Measurements from ENCODE around the gene HIPK2.

Gene HIPK2

DNA sequence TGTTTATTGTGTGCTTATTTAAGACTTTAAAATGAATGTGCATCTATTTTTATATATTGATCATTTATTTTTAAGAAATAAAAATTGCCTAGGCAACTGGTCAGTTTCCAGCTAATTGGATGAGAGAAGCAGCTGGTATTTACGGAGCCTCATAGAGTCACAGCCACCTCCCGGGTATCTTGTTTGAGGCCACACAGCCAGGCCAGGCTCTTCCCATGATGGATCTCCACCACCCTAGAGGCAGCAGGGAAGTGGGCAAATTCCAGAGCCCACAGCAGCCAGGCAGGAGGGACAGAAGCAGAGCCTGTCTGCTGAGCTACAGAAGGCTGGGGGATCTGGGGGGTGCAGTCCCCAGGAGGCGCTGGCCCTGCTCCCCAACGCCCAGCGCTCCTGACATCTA is 192.8 kb downstream of the HIPK2 start:
- no peak for DNase-seq

DNA sequence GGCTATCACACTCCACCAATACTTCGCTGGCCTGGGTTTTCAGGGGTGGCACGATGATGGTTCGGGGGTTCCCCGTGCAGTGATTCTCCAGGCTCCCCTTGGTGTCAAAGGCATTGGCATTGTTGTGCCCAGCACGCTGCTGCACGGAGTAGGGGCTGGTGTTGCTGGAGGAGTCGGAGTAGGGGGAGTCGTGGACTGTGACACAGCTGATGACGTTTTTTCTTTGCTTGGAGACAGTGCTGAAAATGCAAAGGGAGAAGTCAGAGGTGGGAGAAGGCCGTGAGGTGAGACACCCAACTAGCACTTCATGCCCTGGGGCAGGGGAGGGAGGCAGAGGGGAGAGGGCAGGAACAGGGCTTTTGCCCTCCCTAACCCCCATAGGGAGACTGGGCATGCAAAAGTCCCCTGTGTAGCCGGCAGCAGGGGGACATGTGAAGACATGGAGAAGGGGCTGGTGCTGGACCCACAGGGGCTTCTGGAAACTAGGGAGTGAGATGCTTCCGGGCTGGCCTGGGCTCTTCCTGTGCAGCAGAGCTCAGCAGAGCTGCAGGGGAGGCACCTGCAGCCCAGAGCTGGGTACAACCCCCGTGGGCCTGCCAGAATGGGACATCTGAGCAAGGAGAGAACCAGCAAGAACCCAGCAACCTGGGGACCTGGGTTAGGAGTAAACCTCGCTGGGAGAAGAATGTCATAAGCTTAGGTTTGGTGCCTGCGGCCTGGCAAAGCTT is 193.8 kb downstream of the HIPK2 start:
- DNase-seq: no peak

DNA sequence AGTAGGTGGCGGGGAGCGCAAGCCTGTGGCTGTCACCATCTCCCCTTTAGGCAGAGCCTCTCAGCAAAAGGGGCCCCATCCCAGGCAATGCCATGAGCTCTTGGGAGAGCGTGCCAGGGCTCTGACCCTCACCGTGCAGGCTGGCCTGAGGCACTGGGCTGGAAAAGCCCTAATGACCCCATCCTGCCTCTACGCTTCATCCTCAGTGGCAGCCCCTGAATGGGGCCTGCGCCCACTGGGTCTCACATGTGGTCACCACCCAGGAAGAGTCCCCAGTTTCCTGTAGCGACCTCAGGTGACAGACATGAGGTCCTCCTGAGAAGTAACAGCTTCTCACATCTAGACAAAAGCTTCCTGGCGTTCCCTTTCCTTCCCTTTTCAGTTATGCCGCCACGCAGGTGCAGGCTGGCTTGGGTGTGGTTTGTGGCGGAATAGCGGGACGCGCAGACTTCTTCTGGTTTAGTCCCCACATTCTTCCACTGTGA is 195.1 kb downstream of the HIPK2 start:
- no peak for DNase-seq

DNA sequence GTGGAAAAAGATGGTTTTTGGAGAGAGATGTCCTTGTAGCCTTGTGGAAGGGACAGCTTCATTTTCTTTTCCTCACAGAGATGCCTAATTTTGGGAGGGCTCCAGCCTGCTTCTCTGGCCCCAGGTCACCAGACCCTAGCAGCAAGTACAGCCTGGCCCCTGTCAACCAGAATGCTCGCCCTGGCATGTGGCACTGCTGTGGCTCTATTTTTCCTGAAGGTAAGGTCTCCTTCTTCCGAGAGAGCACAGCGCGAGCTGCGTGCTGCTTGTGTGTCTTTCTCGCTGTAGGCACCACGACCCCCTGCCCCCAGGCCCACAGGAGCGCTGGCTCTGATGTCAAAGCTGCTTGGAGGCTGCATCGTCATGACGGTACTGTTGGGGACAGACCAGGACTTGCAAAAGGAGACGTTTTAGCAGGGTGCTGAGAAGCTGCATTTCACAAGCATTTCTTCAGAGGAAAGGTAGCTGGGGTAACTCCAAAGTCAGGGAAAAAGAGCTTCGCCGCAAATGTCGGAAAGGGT is 195.6 kb downstream of the HIPK2 start:
- no peak for DNase-seq

DNA sequence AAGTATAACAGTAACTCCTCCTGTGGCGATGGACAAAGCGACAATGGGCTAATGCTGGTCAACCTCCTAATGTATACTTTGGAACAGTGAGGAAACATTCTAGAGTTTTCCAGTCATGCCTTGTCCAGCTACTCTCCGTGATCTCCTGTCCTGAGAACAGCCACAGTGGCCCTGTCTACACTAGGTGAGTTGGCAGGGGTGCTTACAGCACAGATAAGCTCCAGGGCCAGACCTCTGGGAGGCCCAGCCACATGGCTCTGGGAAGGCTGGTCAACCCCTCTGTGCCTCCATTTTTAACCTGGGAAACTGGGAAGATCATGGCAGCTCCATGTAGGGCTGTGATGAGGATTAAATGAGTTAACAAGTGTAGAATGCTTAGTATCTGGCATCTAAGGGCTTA is 197.4 kb downstream of the HIPK2 start:
- no peak for DNase-seq

DNA sequence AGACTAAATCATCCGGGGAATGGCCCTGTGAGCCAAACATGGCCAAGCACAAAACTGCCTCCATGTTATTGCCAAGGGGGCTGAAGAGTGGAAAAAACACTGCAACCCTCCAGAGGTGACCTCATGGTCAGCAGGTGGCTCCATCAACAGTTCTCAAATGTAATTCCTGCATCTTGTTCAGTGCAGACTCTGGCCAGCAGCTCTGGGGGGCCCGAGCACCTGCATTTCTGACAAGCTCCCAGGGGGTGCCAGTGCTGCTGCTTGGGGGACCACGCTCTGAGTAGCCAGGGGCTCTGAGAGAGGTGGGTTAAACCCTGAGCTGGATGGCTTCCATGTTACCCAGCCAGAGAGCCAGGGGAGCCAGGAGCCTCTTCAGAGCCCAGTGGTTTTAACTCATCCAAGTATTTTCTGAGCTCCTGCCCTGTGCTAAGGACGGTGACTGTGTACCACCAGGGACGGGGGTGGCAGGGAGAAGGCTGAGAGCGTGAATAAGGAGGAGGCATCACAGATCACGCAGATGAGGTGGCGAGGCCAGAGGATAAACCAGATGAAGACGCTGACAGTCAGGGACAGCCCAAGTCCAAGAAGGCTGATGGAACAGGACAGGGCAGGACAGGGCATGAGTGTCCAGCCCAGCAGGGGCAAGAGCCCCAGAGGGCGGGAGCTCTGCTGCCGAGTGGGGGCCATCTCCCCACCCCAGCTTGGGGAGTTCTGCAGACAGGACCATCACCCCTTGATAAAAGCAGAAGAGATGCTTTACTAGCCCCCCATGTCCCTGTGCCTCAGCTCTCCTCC is 201.4 kb downstream of the HIPK2 start:
- no peak for DNase-seq

DNA sequence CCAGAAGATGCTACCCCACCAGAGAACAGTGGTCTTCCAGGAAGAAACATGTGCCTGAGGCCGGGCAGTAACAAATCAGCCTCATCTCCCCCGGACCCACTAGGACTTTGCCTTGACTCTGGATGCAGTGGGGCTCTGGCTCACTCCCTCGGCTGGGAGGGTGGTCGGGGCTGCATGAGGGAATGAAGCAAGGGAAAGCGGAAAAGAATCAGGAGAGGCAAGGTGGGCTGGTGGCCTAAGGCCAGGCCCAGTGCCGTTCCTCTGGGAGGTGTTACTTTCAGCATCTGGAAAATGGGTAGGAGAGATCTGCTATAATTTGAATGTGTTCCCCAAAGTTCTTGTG is 202.5 kb downstream of the HIPK2 start:
- DNase-seq: no peak

DNA sequence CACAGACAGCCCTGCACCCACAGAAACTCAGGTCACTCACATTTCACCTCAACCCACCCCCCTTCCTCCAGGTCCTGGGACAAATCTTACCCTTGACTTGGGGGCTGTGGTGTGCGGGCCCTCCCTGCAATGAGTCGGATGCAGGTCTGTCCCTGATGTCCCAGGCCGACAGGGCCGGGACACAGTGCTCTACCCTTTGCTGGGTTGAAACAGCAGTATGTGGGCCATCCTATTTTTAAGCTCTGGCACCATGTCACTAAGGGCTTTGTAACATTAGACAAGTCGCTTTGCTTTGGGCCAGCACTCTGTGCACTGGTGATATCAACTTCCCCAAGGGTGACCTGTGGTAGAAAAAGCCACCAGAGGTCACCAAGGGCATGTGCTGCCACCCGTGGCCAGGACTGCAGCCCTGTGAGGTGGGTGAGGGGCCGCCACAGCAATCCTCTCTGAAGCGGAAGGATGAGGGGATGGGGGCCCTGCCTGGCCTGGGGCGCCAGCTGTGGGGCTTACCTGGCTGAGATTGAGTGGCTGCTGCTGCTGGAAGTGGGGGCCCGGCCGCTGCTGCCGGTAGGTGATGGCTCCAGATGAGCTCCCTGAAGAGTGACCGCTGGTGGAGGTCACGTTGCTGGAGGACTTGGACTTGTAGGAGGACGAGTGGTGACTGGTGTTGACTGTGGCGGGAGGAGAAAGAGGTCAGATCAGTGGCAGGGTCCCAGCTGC is 203.0 kb downstream of the HIPK2 start:
- DNase-seq: no peak

DNA sequence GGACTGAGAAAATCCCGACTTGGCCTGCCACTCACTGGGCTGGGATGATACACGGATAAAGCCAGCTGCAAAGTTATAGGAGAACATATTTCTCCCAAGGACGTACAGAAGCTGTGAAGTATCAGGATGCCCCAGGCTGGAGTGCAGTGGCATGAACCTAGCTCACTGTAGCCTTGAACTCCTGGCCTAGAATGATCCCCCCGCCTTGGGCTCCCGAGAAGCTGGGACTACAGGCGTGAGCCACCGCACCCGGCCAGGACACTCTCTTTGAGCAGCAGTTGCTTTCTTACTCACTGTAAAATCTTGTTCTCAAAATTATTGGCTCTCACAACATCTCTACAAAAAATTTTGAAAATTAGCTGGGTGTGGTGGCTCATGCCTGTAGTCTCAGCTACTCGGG is 203.9 kb downstream of the HIPK2 start:
- DNase-seq: no peak

DNA sequence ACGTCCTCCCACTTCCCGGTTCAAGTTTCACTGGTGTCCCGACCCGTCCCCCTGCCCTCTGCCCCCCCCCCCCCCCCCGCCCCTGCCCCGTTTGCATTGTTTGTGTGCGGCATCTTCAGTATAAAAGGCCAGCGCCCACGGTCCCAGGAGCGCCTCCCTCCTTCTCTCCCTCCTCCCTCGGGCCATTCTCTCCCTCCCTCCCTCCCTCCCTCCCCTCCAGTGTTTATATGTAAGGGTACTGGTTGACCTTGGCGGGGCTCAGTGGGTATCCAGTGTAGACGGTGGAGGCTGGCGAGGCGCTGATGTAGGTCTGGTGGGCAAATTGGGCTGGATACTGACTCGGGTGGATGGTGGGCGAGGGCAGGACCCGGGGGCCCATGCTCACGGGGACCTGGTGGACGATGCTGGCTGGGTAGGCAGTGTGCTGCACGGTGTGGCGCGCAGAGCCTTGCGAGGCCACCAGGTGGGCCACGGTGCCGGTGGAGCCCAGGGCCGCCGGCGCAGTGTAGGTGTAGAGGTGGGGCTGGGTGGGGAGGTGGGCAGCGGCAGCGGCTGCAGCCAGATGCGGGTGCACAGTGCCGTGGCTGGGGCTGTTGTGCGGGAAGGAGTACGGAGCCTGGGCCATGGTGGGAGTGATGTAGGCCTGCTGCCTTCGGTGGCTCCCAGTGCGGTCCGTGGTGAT is 205.0 kb downstream of the HIPK2 start:
- DNase-seq: no peak

DNA sequence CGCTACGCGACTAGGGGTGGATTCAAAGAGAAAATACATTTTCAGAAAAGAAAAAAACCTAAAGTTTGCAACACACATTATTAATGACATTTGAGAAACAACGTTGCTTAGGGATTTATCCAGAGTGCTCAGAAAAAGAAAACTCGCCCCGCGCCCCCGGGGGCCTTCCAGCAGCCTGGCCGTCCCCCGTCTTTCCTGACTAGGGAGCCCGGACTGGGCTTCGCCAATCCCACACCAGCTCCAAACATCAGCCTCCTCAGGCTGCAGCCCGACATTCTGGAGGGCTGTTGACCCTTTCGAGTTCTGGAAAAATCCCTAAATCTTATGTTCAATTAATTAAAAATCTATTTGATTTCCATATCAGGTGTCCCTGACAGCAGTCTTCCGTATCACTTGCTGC is 205.7 kb downstream of the HIPK2 start:
- no peak for DNase-seq

DNA sequence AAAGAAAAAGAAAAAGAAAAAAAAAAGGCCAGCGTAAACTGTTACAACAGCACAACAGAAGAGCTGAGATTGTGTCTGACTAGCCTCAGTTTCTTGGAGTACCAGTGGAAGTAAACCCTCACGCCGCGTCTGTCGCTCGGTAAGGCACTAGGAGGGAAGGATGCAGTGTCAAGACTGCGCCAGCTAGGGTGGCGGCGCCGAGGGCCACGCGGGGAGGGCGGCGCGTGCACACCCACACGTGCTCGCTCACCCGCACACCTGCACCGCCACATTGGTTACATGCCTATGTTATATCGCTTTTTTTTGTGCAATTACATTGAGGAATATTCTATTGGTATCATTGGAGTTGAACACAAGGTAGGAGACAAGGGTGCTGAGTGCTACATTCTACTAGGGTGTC is 206.1 kb downstream of the HIPK2 start:
- no peak for DNase-seq

DNA sequence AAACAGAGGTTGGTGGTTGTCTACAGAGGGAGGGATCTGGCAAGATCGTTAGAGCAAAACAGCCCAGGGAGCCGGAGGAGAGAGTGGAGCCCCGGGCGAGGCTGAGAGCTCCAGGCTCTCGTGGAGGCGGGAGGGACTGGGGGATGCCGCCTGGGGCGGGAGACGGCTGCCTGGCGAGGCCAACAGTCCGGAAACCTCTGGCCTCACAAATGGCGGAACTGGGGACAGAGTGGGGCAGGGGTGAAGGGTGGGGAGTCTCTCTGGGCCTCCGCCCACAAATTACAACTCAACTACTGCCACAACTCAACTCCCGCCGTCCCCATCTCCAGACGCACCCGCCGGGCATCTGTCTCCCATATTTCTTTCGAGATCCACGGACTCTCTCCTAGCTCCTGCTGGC is 206.6 kb downstream of the HIPK2 start:
- no peak for DNase-seq

DNA sequence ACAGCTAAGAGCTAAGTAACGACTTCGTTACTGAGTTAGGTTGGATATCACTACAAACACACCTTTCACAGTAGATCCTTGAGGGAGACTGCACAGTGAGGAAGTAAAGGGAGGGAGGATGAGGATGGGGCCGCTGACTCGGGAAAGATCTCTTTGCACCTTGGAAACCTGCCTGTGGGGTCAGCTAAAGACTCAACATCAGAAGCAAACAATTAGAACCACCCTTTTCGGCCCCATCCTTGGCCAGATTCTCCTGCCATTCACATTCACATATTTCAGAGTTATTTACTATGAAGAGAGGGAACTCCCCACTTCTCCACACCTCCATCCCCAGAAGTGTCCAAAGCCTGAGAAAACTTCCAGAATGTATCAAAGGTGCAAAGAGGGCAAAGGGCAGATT is 207.2 kb downstream of the HIPK2 start:
- DNase-seq: no peak

DNA sequence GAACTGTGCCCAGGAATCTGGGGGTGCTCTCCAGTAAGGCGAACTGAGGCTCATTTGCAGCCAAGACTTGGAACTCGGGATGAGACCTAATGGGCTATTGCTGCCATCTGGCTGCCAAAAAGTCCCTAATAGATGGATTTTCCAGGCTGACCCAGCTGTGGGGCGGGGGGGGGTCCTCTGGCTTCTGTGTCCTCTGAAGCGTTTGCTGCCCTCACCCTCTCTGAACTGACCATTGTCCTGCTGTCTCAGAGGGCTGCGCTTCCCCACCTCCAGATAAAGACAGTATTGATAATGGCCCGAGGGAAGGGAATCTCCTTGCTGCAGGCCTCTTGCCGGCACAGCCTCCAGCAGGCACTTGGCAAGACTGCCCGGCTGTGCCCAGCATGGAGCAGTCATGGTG is 207.7 kb downstream of the HIPK2 start:
- DNase-seq: no peak

DNA sequence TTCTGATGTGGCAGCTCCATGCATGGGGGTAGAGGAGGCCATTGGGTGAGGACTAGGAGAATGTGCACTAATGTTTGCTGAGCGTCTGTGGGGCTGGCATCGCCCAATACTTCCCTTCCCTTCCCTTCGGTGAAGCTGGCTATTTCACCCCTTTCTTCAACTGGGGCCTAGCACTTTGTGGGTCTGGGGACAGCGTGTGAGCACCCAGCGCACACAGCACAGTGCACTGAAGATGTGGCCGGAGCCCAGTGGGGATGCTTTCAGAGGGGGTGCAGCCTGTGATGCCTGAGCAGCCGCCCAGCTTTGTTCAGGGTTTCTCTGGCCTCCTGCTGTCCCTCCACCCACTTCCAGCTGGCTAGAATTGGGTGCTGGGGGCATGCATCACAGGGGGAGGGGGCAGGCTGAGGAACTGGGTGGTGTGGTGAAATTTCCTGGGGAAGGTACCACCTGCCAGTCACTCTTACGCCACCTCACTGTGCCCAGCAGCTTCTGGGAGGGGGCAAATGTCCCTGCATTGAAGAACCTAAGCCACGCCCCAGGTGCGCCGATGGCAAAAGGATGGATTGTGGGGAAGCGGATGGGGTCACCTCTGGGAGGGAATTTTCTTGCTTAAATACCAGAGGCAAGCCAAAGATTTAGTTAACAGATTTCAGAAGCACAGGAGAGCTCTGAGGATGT is 208.8 kb downstream of the HIPK2 start:
- DNase-seq: no peak

DNA sequence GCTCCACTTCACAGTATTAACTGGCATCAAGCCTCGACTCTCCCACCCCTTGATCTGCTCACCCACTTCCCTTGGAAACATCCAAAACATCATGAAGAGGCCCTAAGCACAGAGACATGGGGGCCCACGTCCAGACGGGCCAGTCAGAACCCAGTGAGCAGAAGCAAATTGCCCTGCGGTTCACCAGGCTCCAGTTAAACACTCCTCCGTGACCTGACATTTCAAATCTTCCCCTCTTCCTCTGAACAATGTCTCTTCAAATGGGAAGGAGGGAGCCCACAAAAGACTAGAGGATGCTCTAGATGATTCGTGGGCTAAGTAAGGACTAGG is 209.5 kb downstream of the HIPK2 start:
- no peak for DNase-seq

DNA sequence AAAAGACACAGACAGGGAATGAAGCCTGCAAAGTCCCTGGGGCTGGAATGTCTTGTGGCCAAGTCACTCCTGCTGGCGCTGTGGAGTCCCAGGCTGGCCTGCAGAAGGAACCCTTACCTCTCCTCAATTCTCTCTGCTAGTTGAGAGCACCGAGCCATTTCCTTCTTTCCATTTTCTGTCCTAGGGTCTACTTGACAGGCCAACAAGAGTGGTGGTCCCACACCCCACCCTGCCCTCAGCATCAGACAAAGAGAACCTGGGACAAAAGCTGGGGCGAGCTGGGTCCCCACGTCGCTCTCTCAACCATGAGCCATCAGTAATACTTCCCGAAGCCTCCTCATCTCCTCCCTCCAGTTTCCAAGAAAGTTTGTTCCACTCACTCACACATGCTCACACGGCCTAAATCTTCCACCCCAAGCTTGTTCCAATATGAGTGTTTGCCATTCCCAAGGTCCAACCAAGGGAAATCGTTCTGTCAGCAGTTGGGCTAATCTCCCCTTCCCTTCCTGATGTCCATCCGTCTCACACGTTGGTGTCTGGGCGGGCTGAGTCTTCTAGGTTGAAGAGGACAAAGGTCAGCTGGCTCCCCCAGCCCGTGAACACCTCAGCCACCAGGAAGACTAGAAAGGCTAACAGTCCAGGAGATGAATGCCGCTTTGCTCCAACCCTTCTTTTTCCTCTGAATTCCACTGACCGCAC is 210.0 kb downstream of the HIPK2 start:
- DNase-seq: no peak

DNA sequence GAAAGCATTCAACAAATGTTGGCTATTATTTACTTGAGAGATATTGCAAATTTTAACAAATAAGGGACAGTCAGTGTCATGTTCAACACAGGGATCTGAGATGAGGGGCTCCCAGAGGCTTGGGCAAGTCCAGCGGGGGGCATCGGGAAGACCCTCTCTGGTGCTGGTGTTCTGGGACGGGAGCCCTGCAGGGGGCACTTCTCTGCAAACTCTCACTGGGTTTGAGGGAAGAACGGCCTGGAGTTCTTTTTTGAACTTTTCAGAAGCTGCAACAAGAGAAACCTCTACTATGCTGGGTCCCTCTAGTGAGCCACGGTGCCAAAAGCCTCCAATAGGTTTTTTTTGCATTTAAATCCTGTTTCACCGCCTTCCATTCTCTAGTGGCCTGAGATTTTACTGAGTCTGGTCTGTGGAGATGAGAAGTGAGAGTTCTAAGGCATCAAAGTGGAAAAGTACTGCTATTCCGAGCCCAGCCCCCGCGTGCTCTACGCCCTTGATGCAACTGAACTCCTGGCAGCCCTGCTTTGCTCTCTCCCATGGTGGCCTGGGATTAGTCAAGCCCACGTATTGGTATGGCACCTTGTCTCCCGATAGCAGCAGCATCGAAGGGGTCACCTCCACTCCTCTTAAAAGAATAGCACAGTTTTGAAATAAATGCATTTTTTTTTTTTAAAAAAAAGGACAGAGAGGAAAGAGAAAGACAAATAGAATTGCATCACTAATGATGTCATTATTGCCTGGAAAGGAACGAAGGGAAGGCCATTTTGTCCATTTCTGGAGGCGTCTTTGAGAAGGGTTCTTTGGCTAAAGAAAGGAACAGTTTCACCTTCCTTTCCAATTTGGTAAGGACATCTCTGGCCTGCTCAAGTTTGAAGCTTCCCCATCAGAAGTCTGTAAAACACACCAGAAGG is 210.8 kb downstream of the HIPK2 start:
- DNase-seq: no peak

DNA sequence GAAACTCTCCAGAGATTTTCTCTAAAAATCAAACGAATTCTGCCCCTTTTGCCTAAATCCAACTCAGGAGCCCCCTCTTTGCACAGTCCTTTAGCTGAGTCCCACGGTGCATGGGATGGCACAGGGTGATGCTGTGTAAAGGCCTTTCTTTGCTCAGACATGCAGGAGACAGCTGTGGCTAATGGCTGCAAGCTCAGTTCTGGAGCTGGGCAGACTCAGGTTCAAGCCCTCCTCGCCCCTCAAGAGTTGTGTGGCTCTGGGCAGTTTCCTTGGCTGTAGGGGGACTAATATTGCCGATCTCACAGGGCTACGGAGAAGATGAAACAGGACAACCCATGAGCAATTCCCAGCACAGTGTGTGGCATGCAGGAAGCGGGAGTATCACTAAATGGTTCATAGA is 211.7 kb downstream of the HIPK2 start:
- no peak for DNase-seq

DNA sequence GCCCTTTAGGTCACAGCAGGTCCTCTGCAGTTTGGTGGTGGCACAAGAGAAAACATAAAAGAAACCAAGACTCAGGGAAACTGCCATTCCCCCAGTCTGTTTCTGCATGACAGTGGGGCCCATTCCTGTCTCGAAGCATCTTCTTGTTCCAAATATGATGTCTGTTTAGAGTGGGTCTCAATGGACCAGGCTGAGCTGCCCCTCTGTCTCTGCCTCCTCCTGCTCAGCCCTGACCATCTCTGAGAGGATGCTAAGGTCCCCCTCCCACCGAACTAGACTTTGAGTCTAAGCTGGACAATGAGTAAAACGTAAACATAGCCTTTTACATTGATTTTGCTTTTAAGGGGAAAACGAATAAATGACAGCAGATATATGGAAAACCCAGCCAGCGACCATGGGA is 213.9 kb downstream of the HIPK2 start:
- no peak for DNase-seq

All from stimulated activated naive CD4-positive, alpha-beta T cell (primary cell).